GM18511 (cell line): ENCODE data around the gene ADAP1.
"Not testable (repeated sequence)": the region's sequence is repeated elsewhere in the genome, so short reads cannot be mapped to it uniquely, and the experiment has no call there.

Experiments used
- ATAC-seq: cut with Tn5 transposase; IDR thresholded peaks from one replicate; pipeline ENCODE4 v1.9.1; 2021; ENCODE audit warnings: mild to moderate bottlenecking, moderate library complexity; ENCODE audit not compliant: unreplicated experiment

Gene ADAP1

DNA sequence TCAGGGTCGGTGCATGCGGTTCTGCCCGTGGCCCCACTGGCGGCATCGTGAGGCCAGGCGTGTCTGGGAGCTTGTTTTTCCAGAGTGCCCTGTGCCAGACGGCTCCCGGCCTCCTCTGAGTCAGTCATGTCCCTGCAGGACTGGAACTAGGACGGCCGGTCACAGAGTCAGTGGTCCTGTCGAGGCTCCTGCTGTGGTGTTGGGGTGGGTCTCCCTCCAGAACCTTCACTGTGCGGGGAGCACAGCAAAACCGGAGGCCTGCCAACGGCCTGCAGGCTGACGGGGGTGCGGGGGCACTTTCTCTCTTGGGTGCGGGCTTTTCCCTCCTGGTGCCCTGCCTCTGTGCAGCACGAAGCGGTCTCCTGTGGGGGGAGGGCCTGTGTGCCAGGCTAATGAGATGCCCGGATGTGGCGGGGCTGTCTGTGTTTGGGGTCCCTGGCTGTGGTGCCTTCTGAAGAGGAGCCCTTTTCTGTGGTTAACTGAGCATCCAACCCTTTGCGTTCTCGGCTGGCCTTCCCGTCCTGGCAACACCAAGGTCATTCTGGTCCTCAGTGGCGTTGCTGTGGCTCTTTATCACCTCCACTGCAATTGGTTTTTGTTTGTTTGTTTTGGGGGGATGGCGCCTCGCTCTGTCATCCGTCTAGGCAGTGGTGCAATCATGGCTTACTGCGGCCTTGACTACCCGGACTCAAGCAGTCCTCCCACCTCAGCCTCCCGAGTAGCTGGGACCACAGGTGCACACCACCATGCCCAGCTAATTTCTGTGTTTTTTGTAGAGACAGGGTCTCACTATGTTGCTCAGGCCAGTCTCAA lies 70.1 kb downstream of the ADAP1 start:
- no peak for ATAC-seq

DNA sequence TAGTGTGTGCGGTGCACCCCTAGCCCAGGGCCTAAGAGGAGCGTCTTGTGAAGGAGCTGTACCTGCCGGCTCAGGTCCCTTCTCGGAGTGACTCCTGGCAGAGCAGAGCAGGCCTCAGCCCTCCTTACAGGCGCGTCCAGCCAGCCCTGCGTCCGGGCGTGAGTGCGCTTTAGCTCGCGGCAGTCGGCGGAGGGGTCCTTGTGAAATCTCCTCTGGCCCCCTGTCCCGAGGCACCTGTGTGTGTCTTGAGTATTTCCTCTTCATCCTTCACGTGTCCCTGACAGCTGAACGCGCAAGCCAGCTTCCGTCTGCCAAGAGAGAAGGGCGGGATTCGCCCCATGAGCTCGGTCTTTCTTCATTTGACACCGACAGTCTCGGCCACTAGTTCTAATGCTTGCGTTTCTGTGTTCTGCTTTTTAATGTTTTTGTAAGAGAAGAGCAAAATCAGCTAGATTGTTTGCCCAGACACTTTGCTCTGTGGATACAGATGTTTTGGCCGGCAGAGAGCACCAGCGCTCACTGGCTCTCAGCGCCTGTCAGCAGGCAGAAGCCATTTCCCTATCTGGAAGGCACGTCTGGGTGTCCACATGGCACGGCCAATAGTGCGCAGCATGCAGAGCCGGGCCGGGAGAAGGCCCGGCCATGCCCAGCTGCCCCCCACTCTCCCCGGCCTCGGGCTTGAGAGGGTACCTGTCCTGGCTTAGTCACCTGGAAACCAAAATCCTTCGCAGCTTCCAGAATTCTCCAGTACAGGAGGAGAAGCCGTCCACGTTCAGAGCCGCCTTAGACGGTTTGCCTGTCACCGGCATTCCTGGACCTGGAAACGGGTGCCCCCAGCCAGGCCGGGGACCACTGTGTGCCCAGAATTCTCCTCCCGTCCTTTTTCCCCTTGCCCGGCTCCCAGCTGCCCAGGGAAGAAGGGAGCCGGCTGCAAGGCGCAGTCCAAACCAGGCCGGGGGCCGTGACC lies 71.1 kb downstream of the ADAP1 start:
- no peak for ATAC-seq

DNA sequence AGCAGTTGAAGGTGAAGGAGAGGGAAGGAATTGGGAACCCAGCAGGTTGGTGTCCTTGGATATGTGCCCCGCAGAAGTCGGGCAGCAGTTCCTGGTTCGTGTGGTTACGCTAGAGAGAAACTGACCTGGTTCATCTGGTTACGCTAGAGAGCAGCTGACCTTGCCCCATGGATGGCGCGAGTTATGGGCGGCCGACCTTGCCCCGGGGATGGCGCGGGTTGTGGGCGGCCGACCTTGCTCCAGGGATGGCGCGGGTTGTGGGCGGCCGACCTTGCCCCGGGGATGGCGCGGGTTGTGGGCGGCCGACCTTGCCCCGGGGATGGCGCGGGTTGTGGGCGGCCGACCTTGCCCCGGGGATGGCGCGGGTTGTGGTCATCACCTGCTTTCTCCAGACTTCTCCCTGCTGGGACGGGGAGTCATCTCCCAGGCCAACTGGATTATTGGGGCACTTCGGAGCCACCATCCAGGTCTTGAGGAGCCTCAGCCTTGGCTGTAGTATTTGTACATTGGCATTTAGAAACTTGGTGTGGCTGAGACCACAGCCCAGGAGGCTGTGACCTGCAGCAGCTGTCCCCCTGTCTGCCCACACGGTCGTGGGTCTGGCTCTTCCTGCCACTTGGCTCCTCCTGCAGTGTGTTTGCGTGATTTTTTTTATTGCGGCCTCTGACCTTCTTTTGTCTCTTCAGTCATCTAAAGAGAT lies 72.0 kb downstream of the ADAP1 start:
- ATAC-seq: no peak

DNA sequence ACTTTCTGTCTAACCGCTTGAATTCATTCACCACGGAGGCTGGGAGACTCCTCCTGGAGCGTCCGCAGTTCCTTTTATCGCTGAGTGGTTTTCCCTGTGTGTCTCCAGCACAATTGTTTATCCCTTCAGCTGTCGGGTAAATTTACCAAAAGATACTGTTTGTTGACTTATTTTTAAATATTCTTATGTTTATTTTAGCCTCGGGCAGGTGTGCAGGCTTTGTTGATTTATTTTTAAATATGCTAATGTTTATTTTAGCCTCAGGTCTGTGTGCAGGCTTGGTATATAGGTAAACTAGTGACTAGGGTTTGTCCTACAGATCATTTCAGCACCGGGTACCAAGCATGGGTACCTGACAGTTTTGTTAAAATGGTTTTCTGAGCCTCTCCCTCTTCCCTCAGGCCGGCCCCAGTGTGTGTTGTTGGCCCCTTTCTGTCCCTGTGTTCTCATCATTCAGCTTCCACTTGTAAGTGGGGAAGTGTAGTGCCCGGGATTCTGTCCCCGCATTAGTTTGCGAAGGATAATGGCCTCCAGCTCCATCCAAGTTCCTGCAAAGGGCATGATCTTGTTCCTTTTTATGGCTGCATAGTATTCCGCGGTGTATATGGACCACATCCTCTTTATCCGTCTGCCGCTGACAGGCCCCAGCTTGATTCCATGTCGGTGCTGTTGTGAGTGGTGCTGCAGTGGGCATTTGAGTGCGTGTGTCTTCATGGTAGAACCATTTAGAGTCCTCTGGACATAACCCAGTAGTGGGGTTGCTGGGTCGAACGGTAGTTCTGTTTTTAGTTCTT lies 72.8 kb downstream of the ADAP1 start:
- no peak for ATAC-seq

DNA sequence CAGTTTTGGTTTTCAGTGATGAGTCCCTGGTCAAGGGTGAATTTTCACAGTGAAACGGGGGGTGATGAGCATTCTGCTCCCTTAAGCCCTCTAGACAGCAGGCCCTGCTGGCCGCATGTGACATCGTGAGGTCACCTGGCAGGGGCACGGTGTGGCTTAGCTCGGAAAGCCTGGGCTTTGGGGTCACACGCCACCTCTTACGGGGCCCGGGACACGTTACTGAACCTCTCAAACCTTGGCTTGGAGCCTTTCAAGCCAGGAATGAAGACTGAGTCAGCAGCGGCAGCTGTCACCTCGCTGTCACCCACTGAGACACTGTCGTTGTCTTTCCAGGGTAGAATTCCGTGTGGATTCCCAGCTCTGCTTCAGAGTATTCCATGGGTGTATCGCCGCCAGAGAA lies 74.0 kb downstream of the ADAP1 start:
- no peak for ATAC-seq

DNA sequence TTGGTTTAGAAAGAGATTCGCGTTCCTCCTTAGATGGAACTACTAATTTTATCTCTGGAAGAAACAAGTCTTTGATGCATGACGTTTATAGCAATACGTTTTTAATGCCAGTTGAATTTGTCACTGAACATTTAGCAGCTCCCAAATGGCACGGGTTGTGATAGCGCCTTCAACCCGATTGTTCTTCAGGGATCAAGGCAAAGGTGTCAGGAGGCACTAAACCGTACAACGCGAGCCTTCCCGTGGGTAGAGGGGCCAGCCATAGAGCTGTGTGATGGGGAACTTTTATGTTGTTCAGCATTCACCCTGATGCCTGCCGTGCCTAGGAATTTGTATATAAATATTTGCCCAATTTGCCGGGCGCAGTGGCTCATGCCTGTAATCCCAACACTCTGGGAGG lies 74.8 kb downstream of the ADAP1 start:
- ATAC-seq: no peak

DNA sequence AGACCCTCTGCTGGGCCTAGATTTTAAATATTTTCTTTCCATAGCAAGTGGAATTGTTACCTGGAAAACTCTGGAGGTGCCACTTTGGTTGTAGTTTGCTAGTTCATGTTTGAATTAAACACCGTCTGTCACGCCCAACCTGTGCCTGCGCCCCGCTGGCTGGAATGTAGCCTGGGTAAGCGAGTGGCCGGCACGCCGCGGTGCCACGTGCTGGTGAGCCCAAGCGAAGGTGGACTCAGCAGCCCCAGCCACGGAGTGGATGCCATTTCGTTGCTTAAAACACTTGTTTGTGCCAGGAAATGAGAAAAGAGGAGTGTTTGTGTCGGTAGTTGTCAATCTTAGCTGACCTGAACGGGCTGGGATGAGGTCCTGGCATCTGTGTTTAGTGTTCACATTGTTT lies 75.4 kb downstream of the ADAP1 start:
- ATAC-seq: no peak

DNA sequence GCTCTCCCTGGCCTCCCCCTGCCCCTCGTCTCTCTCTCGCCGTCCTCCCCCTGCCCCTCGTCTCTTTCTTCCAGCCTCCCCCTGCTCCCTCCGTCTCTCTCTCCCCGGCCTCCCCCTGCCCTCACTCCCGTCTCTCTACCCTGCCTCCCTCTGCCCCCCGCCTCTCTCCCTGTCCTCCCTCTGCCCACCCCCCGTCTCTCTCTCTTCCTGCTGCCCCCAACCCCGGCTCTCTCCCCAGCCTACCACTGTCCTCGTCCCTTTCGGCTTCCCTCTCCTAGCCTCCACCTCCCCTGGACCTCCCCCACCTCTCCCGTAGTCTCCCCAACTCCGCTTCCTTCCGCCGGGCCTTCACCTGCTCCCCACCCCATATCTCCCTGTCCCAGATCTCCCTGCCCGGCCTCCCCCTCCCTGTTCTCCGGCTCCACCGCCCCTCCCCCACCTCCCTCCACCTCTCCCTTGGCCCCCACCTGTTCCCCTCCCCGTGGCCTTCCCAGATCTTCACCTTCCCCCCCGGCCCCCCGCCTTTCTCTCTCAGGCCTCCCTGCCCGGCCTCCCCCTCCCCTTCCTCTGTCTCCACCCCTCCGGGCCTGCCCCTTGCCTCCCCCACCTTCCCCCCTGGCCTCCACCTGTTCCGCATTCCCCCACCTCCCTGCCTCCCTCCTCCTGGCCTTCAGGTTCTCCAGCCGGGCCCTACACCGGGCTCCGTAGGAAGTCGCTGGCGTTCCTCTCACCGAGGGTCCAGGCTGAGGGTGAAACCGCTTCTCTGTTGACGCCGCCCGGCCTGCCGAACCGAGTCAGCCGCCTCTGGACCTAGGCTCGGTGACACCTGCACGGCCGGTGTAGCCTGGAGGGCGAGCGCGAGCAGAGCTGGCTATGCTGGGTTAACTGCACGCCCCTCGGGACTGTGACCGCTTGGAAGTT lies 76.9 kb downstream of the ADAP1 start:
- no peak for ATAC-seq

DNA sequence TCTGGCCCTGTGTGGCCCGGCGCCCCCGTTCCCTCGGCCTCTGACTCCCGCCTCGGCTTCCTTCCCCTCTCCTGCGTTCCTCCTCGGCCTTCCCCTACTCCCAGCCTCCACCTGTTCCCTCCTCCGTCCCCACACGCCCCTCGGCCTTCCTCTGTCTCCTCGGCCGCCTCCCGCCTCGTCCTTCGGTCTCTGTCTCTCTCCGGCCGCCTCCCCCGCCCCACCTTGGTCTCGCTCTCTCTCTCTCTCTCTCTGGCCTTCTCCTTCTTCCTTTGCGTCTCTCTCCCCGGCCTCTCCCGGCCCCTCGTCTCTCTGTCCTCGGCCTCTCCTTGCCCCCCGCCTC lies 77.5 kb downstream of the ADAP1 start:
- ATAC-seq: peak; percentile 32

DNA sequence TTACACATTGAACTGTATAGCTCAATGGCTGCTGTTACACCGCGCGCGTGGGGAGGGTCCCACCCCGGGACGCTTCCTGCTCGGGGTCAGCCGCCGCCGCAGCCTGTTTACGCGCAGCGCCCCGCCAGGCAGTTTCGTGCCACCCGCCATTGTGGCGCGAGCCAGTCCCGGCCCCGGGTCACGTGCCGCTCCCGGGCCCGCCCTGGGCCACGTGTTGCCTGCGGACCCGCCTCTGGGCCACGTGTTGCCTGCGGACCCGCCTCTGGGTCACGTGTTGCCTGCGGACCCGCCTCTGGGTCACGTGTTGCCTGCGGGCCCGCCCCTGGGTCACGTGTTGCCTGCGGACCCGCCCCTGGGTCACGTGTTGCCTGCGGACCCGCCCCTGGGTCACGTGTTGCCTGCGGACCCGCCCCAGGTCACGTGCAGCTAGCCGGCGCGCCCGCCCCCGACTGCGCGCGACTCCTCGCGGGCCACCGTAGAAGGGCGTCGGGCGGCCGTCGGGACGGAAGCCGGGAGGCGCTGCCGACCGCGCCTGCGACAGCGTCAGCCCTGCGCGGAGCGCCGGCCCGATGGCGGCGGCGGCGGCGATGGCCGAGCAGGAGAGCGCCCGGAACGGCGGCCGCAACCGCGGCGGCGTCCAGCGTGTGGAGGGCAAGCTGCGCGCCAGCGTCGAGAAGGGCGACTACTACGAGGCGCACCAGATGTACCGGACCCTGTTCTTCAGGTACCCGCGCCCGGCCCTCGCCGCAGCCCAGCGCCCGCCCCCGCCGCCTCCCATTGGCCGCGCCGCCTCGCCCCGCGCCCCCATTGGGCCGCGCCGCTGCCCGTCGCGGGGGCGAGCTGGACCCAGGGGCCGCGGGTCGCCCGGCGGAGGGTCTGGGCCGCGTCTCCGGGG lies 78.2 kb downstream of the ADAP1 start, which contains the start of gene GET4:
GET4 (plus strand) TSS at position 478 of the 895 bp plus-strand sequence; CDS start at position 570, 92 bp downstream.
- peak; percentile 82 for ATAC-seq

DNA sequence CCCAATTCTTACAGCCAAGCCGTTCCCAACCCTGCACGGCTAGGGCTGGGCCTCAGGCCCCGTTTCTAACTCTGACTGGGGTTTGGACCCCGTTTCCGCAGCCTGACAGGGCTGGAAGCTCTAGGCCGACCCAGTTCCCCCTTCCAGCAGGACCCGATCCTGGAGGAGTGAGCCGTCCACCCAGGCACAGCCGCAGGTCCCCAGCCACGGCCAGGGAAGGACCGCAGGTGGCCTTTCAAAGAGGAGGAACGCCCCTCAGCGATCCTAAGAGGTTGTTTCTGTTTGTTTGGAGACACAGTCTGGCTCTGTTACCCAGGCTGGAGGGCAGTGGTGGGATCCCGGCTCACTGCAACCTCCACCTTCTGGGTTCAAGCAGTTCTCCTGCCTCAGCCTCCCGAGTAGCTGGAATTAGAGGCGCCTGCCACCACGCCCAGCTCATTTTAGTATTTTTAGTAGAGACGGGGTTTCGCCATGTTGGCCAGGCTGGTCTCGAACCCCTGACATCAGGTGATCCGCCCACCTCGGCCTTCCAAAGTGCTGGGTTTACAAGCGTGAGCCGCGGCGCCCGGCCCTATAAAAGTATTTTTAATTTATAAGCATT lies 78.9 kb downstream of the ADAP1 start:
- ATAC-seq: no peak

DNA sequence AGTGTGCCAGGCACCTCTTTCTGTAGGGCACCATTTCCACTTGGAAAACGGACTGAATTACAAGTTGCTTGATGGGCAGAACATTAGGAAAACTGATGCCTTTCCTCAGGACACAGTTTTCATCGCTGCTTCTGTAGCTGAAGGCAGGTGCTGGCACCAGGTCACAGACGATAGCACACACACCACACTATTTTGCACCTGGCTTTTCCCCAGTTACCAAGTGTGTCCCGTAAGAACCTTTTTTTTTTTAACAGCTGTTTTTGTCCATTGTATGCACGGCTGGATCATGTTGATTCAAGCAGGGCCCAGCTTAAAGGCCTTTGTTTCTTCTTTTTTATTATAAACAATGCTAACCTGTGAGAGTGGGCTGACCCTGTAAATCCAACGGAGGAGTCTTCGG lies 79.4 kb downstream of the ADAP1 start:
- no peak for ATAC-seq

DNA sequence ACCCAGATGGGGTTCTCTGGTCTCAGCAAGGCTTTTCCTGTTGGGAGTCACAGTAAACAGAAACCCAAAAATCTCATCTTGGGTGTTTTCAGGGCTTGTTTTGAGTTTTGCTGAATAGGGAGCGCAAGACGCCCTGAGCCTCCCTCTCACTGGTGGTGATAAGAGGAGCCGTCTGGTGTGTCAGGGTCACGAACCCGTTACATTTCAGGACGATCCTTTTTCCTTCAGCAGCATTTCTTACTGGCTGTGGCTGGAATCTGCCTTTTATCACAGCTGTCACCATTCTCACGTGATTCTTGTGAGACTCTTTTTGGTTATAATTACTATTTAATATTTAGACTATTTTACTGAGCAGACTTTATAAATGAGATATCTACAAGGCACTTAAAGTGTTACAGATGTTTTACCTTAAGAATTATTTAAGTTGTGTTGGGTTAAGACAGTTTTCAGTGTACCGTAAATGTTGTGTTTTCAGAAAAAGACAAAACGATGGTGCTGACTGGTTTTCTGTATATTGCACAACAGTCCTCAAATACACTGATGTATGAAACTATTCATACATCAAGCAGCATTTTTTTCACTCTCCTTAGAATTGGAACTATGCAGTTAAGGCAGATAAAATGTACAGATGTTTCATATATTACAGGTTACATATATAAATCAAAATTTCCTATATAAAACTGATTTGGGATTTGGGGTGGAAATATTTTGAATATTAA lies 80.3 kb downstream of the ADAP1 start:
- ATAC-seq: no peak

DNA sequence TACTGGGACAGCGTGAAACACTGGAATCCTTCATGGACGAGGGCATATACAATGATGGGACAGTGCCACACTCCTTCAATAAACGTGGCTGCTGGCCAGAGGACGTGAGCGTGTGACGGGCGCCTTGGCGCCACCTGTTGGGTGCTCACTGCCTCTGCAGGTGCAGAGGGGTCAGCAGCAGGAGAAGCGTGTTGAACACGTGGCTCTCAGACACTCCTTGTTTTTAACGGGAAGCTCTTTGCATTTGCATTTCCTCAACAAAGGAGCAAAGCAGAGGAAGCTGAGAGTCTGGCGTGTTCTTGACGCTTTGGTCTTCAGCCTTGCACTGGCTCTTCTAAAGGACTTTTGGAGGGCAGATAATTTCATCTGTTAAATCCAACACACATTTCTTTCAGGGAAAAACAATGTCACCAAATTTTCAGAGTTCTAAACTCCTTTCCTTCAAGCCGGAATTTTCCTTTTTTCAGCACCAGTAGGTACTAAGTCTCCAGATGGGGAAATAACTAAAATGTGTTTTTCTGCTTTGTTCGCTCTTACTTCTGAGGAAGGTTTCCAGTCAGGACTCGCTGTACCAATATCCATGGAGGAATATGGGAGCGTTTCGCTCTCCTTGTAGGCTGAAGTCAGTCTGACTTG lies 81.0 kb downstream of the ADAP1 start:
- ATAC-seq: peak; percentile 29

DNA sequence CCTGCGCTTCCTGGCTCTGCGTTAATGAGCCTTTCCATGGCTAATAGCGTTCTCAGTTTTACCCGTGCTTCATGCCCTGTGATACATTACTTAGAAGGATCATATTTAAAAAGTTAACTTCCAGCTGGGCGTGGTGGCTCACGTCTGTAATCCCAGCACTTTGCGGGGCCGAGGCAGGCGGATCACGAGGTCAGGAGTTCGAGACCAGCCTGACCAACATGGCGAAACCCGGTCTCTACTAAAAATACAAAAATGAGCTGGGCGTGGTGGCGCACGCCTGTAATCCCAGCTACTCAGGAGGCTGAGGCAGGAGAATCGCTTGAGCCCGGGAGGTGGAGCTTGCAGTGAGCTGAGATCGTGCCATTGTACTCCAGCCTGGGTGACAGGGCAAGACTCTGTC lies 81.8 kb downstream of the ADAP1 start:
- ATAC-seq: not testable (repeated sequence)

DNA sequence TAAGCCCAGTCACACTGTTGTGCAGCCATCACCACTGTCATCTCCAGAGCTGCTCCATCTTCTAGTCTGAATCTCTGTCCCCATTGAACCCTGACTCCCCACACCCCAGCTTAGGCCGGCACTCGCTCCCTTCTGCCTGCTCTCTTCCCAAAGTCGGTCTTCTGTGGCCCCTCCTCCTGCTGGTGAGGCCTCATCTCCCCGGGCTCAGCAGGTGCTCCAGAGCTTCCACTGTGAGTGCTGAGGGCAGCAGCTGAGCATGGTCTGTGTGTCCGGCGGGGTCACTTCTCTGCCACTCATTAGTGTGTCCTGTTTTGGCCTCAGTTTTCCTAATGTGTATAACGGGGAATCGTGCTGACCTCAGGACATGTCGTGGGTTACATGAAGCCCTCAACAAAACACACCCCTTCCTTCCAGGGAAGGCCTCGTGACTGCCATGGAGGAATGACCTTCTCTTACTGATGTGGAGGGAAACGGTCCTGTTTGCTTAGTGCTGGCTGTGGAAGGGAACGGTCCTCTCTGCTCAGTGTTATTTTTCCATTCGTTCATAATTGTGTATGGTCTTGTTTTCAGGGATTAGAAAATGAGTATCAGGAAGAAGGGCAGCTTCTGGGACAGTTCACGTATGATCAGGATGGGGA lies 82.5 kb downstream of the ADAP1 start:
- no peak for ATAC-seq
